GM18867 (cell line): ENCODE data around the gene RAB40B.

Experiments used
- ATAC-seq: cut with Tn5 transposase; IDR thresholded peaks from one replicate; pipeline ENCODE4 v1.9.1; 2021; ENCODE audit warnings: mild to moderate bottlenecking, moderate library complexity; ENCODE audit not compliant: unreplicated experiment

Gene RAB40B

DNA sequence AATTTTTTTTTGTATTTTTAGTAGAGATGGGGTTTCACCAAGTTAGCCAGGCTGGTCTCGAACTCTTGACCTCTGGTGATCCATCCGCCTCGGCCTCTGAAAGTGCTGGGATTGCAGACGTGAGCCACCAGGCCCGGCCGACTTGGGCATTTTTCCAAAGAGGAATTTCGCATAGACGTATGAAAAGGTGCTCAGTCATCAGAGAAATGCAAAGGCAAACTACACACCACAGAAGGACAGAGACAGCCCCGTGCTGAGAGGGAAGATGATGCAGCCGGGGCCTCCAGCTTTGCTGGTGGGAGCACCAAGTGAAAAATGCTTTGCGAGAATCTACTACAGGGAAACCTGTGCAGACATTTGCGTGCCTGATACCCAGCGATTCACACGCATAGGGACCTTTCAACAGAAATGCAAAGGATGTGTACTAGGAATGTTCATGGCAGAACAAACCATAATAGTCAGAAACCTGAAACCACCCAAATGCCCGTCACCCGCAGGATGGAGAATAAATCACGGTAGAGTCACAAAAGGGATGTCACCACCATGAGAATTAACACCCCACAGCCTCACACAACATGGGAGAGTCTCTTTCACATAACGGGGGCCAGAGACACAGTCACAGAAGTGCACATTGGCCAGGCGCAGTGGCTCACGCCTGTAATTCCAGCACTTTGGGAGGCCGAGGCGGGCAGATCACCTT is 5.2 kb downstream of the RAB40B start:
- ATAC-seq: no peak

DNA sequence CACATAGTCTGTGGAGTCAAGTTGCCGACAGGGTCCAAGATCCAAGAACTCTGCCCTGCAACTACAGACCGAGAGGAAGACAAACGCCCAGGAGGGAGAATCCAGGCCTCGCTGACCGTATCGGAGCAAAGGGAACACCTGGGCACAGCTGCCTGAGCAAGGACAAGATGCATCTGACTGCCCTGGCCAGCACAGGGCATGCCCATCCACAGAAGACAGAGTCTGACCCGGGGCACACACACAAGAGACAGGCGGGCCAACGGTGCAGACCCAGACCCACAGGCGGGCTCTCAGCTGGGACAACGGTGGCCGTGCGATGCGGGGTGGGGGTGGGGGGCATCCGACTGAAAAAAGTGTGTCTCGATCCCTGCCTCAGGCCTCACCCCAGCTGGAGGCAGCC is 6.2 kb downstream of the RAB40B start:
- no peak for ATAC-seq

DNA sequence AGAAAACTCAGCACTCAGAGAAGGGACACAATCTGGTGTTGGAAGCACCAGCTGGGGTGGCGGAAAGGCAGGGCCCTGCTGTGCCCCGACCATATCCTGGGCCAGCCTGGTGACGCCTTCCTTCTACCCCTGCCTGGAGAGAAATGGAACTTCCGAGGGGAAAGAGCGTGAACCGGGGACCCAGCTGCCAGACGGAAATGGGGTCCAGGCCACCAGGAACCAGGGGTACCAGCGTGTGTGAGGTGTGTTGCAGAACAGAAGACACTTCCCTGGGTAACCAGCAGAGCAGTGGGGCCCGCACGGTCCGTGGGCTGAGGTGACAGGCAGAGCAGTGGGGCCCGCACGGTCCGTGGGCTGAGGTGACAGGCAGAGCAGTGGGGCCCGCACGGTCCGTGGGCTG is 6.8 kb downstream of the RAB40B start:
- no peak for ATAC-seq

DNA sequence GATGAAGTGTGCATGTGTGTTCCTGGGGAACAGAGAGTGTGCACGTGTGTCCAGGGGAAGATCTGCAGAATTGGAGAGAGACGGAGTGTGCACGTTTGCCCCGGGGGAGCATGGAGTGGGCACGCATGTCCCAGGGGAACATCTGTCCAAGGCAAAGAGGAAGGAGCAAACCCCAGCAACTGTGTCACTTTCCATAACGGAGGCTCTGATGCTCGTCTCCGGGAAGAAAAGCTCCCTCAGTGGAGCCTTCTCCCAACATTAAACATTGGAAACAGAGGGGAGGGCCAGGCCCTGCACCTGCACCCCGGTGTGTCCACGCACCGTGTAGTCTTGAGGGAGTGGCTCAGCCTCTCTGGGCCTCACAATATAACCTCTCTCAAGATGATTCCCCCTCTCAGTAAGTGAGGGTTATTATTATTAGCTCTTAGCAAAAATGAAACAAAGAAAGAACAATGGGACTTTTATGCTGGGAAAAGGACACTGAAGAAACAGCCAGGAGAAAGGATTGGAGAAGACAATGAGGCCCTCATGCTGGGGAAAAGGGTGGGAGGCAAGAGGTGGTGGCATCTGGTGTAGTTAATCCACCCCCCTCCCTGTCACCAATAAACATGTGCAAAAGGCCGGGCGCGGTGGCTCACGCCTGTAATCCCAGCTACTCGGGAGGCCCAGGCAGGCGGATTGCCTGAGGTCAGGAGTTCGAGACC is 7.6 kb downstream of the RAB40B start:
- no peak for ATAC-seq

DNA sequence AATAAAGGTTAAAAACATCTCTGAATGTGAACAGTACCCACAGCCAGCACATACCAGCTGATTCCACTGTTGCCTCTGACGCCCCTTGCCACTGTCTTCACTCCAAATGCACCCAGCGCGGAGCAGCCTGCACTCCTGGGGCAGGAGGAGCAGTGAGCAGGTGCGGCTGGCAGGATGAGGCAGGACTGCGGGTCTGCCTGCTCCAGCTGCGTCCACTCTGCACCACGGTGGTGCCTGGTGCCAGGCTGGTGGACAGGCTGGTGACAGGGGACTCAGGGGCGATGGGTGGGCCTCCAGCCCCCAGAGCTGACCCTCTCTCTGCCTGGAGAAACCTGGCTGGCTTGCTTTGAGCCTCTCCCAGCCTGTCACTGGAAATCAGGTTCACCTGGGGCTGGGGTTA is 9.4 kb downstream of the RAB40B start:
- no peak for ATAC-seq

DNA sequence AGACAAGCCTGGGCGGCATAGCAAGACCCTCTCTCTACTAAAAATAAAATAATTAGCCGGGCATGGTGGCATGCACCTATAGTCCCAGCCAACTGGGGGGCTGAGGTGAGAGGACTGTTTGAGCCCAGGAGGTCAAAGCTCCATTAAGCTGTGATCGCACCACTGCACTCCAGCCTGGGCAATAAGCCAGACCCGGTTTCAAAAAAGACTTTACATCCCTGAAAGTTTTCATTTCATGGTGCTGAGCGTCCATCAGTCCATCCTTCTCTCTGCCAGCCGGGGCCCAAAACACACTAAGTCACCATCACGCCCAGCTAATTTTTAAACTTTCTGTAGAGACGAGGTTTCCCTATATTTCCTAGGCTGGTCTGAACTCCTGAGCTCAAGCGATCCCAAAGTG is 10.6 kb downstream of the RAB40B start:
- ATAC-seq: no peak

DNA sequence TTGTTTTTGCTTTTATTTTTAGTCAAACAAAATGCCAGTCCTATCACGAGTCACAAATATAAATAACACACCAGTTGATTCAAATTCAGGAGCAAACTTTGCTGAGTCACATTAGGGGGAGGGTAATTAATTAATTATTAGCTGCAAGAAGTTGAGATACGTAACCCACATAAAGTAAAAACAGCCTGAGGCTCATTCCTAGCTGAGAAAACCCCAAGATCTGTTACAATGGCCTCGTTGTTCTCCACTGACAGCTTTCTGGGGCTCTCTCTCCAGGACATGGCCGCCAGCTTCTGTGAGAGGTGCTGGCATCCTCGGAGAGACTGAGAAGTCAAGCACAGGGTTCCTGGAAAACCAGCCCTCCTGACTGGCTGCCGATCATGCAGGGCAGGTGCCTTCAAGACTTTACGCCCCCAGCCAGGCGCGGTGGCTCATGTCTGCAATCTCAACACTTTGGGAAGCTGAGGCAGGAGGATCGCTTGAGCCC is 11.1 kb downstream of the RAB40B start:
- no peak for ATAC-seq

DNA sequence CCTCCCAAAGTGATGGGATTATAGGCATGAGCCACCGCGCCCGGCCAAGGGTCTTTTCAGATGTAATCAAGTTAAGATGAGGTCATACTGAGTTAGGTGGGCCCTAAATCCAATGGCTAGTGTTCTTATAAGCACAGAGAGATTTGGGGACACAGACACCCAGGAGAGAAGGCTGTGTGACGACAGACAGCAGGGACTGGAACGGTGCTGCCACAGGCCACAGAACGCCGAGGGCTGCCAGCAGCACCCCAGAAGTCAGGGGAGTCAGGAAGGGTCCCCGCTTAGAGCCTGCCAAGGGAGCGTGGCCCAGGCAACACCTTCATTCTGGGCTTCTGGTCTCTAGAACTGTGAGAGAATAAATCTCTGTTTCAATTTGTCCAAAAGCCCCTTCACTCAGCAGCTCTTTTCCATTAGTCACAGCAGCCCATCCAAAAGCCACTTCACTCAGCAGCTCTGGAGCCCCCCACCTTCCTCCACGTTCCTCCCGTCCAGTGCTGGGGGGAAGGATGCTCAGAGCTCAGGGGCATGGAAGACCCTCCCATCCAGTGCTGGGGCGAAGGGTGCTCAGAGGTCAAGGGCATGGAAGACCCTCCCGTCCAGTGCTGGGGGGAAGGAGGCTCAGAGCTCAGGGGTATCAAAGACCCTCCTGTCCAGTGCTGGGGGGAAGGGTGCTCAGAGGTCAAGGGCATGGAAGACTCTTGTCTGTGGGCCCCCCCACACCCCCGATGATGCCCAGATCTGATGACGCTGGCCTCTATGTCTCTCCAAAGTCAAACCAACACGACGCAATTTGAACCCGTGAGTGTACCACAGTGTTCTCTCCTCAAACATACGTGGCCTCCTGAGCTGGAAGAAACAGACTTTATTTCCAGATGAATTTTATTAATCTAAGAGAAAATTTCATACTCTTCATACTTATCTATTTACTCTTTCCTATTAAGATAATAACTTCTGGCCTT is 11.9 kb downstream of the RAB40B start:
- ATAC-seq: no peak

DNA sequence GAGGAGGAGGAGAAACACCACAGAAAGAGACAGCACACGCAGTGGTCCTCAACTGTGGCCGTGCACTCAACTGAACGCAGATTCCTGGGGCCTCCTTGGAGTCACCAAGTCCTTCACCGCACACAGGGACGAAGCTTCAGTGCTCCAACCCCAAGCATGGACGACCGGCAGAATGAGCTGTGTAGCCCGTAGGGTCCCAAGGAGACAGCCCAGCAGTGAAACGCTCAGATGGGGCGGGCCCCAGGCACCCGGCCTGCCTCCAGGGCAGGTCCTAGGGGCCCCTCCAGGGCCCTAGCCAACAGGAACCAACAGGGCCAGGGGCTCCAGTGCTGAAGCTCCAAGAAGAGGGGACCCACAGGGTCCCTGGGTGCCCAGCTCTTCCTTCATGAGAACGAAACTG is 13.2 kb downstream of the RAB40B start:
- no peak for ATAC-seq

DNA sequence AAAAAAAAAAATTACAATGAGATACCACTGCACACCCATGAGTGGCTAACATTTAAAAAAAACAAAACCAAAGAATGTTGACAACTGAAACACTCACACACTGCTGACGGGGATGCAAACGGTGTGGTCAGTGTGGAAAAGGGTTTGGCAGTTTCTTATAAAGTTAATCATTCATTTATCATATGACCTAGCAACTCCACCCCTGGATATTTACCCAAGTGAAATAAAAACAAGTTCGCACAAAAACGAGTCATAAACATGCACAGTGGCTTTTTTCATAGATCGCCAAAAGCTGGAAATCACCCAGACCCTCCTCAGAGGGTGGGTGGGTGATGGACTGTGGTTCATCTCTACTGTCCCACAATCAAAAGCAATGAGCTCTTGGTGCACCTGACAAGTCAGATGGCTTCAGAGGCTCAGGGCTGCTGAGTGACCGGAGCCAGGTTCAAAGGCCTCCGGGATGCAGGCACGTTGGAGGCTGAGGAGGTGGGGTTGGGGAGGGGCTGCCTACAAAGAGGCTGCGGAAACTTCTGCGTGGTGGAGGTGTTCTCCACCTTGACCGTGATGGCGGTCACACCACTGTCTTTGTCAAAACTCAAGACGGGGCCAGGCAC is 14.2 kb downstream of the RAB40B start:
- no peak for ATAC-seq

DNA sequence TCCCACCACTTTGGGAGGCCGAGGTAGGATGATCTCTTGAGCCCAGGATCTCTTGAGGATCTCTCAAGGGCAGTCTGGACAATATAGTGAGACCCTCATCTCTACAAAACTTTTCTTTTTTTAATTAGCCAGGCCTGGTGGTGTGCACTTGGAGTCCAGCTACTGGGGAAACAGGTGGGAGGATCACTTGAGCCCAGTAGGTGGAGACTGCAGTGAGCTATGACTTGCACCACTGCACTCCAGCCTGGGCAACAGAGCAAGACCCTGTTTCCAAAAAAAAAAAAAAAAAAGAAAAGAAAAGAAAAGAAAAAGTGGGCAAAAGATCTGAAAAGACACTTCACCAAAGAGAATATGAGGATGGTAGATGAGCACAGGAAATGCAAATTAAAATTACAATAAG is 15.0 kb downstream of the RAB40B start:
- ATAC-seq: no peak

DNA sequence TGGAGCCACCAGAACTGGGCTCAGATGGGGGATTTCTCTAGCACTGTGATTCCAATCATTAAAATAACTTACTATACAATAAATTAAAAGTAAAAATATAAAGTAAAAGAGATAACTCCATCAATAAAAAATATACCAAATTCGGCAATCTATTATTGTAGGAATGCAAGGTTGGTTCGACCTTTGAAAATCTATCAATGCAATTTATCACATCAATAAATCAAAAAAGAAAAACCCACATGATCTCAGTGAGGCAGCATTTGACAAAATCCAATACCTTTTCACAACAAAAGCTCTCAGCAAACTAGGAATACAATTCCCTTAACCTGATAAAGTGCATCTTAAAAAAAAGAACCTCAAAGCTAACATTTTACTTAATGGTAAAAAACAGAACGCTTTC is 17.0 kb downstream of the RAB40B start:
- ATAC-seq: no peak

DNA sequence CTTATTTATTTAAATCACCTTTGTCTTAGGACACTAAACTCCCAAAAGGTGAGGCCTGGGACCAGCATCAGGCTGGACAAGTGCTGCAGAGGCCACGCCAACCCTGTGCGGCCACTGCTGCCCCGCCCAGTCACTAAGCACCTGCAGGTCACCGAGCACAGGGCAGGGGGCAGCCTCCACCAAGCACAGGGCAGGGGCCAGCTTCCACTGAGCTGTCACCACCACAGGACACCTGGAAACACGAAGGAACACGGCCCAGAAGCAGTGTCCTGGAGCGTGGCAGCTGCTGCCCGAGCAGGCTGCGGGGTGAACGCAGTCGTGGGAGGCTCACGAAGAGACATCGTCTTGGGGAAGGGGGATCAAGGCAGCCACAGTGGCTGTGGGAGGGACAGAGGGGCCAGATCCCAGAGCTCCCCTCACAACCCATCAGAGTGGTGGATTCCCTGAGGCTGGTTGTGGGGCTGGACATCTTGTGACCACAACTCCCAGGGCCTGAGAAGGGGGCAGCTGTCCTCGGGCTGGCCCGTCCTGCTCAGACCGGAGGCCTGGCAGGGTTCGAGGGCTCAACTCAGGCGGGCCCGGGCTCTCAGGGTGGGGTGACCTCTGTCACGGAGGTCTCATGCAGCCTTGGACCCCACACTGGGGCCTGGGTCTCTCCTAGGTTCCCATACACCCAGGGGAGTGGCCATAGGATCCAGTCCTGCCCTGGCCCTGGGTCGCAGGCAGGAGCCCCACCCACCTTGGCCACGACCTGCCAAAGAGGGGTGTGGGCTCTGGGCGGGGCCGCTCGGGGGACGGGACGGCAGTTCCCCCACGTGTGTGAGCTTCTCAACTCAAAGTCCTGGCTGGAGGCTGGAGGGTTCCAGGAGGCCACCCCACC is 18.7 kb downstream of the RAB40B start:
- ATAC-seq: no peak

DNA sequence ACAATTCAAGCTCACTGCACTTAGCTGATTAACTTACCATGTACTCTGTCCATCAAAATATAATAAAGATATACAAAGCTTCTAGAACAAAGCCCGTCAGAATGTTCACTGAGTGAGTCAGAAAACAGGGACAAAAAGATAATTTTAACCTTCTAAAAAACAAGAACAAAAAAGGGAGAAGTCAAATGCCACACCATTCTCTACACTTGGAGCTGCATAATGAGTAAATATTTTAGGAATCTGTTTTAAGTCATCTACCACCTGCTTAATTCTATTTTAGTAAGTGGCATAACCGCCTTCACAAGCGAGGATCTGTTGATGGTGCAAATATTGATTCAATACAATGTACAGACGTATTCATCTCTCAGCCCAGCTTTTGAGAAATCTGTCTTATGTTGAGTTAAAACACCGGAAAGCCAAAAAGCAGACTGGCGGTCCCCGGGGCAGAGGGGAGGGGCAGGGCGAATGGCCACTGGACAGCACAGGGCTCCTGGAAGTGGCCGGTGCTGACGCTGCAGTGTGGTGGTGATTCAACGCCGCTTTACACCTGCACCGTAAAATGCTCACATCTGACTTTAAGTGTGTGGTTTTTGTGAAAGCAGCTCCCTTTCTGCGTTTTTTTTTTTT is 20.1 kb downstream of the RAB40B start:
- ATAC-seq: no peak

DNA sequence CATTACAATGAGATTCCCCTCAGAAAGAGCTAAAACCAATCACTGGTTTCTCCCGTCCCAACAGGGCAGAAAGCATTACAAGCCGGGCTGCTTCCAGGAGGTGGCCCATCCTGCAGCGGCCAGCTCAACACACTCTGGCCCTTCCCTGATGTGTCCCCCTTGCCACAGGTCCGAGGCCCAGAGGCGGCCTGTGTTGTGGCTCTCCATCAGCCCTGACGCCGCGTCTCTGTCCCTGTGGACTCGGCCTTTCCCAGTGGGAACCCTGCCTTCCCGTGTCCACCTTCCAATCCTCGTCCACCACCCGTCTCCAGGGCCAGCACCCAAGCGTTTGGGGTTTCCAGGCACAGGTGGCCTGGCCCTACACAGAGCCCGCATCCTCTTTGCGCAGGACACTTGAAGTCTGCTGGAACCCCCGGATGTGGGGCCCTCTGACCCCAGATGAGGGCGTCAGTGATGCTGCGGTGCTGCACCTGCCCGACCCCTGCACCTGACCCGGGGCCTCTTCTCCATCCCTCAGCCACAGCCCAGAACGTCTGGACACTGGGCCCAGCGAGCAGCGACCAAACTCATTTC is 21.1 kb downstream of the RAB40B start:
- no peak for ATAC-seq

DNA sequence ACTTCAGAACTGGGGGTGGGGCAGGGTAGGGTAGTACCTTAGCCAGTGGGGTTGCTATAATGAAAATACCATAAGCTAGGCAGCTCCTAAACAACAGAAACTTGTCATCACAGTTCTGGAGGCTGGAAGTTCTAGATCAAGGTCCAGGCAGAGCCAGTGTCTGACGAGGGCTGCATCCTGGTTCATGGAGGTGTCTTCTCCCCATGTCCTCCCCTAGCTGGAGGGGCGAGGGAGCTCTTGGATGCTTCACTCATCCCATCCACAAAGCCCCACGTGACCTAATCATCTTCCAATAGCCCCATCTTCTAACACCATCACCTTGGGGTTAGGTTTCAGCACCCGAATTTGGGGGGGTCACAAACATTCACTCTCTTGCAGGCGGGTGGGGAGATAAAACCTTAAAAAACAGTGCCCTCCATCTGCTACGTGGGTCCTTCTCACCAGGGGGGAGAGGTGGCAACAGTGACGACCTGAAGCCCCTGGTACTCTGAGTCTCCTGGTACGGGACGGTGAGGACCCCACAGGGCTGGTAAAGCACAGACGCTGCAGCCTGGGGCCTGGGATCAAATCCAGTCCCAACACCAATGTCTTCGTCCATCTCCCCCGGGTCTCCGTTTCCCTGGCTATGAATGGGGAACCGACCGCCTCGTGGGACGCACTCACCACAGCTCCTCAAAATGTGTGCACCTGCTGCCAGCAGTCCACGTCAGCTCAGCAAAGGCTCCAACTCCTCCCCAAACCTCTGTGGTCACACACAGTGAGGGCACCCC is 22.8 kb downstream of the RAB40B start:
- no peak for ATAC-seq

DNA sequence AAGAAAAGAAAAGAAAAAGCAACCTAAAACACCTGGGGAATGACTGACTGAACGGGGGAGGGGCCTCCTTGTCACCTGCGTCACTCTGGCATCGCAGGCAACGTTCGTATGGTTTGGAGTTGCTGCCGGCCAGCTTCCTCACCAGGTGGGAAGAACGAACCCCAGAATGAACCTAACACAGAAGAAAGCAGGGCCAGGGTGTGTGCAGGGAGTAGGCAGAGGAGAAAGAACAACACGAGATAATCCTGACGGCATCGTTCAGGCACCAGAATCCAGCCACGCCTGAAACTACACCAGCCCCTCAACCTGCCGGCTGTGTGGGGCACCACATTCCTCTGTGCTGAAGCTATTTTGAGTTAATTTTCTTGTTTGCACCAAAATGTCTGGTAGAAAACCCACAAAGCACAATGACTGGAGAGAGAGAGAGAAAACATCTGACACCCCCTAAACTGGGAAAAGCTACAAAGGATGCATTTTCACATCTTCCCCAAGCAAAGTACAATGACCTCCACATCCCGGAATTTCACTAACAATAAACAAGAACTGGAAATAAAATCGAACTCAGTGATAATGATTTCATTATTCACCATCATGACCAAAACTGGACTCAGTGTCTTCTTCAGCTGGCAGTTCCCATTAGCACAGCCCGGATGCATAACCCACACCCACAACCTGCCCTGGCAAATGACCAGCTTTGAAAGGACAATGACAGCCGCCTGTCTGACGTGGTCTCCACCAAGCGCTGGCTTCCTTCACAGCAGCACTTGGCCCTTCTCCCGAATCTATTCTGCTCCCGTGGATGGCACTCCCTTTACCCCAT is 23.6 kb downstream of the RAB40B start:
- ATAC-seq: no peak
